ENCODE measurements around the gene C7orf25. TPM values are rescaled to one million over a fixed set of nuclear protein-coding genes. Genes with fewer than 3 reads are reported as not detected.

C7orf25 gene
- total RNA-seq, 4 donors from 2014 or later: 8.3 to 15.1 (median 11.3) TPM

DNA sequence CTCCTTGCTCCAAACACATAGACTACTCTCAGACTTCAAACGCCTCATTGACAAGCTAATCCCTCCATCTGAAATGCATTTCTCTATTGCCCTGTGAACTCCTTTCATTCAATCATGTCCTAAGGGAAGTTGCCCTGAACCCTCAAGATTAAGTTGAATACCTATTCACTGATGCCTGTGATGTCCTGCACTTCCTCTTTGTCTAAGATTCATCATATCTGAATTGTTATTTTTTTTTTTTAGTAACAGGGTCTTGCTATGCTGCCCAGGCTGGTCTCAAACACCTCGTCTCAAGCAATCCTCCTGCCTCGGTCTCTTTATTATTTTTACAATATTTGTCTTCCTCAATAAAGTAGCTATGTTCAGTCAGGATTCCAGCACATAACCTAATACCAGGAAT, 16.9 kb upstream of the C7orf25 start:
- H3K27me3 ChIP-seq: no peaks in the 10 kb centered on the region
- peaks cover 0 to 42% (median 3%) of the 10 kb centered on the region in 4 donors for H3K4me1 ChIP-seq
- H3K27ac ChIP-seq: no peak overlapping the region
- H3K36me3 ChIP-seq: peaks cover 0 to 38% (median 0%) of the 10 kb centered on the region in 3 donors
- no peak for DNase-seq
- H3K9me3 ChIP-seq: no peaks in the 10 kb centered on the region
- no peak overlapping the region for H3K4me3 ChIP-seq
- no peak for TF ChIP-seq POLR2A (IDR thresholded peaks at IDR 0.05)
- TF ChIP-seq, protein P1, sequence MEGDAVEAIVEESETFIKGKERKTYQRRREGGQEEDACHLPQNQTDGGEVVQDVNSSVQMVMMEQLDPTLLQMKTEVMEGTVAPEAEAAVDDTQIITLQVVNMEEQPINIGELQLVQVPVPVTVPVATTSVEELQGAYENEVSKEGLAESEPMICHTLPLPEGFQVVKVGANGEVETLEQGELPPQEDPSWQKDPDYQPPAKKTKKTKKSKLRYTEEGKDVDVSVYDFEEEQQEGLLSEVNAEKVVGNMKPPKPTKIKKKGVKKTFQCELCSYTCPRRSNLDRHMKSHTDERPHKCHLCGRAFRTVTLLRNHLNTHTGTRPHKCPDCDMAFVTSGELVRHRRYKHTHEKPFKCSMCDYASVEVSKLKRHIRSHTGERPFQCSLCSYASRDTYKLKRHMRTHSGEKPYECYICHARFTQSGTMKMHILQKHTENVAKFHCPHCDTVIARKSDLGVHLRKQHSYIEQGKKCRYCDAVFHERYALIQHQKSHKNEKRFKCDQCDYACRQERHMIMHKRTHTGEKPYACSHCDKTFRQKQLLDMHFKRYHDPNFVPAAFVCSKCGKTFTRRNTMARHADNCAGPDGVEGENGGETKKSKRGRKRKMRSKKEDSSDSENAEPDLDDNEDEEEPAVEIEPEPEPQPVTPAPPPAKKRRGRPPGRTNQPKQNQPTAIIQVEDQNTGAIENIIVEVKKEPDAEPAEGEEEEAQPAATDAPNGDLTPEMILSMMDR (IDR thresholded peaks at IDR 0.05): no peak

GRCh38 chr7:42926204-42926603, 14.3 kb upstream of the C7orf25 start:
- TF ChIP-seq POLR2A (IDR thresholded peaks at IDR 0.05): no peak
- TF ChIP-seq, protein P1 (IDR thresholded peaks at IDR 0.05): no peak
- Histone ChIP-seq H3K4me1 (peaks cover 0 to 33% (median 3%) of the 10 kb centered on the region in 4 donors), H3K36me3 (peaks cover 0 to 64% (median 0%) of the 10 kb centered on the region in 3 donors), H3K27me3 (no peaks in the 10 kb centered on the region), H3K9me3 (no peaks in the 10 kb centered on the region), H3K27ac (no peak overlapping the region), H3K4me3 (no peak overlapping the region)
- DNase-seq: no peak

DNA sequence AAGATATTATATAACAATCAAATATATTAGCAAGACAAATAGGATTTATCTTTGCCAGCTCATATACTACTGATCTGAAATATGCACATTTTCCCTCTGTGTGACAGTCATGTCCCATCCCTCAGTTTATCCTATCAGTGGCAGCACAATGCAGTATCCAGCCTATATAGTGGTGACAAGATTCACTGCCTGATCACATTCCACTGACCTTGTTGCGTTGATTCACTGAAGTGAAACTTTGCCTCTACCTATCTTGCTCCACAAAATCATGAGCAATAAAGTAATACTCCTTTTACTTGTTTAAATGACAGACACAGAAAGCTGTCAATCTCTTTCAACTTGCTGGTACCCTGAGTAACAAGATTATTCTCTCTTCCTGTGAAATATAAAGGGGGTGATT, 13.8 kb upstream of the C7orf25 start:
- Histone ChIP-seq H3K4me1 (peaks cover 0 to 29% (median 2%) of the 10 kb centered on the region in 4 donors), H3K4me3 (no peak overlapping the region), H3K9me3 (no peaks in the 10 kb centered on the region), H3K36me3 (peaks cover 0 to 70% (median 0%) of the 10 kb centered on the region in 3 donors), H3K27ac (no peak overlapping the region), H3K27me3 (no peaks in the 10 kb centered on the region)
- no peak for DNase-seq
- TF ChIP-seq, protein P1 (IDR thresholded peaks at IDR 0.05): no peak
- TF ChIP-seq POLR2A (IDR thresholded peaks at IDR 0.05): no peak

GRCh38 chr7:42924223-42924838, 12.5 kb upstream of the C7orf25 start:
- DNase-seq: no peak
- no peak overlapping the region for H3K4me3 ChIP-seq
- peaks cover 0 to 16% (median 0%) of the 10 kb centered on the region in 4 donors for H3K4me1 ChIP-seq
- peaks cover 0 to 82% (median 0%) of the 10 kb centered on the region in 3 donors for H3K36me3 ChIP-seq
- no peaks in the 10 kb centered on the region for H3K27me3 ChIP-seq
- H3K9me3 ChIP-seq: no peaks in the 10 kb centered on the region
- H3K27ac ChIP-seq: no peak overlapping the region
- TF ChIP-seq, protein P1 (IDR thresholded peaks at IDR 0.05): no peak
- no peak for TF ChIP-seq POLR2A (IDR thresholded peaks at IDR 0.05)

- no peak overlapping the region for H3K27ac ChIP-seq
- no peaks in the 10 kb centered on the region for H3K9me3 ChIP-seq
- peaks cover 0 to 96% (median 0%) of the 10 kb centered on the region in 3 donors for H3K36me3 ChIP-seq
- H3K4me3 ChIP-seq: no peak overlapping the region
- no peak for TF ChIP-seq POLR2A (IDR thresholded peaks at IDR 0.05)
- TF ChIP-seq, protein P1 (IDR thresholded peaks at IDR 0.05): no peak
- H3K27me3 ChIP-seq: no peaks in the 10 kb centered on the region
- H3K4me1 ChIP-seq: no peaks in the 10 kb centered on the region
- DNase-seq: no peak
These were observed 10.3 kb upstream of the C7orf25 start for GRCh38 chr7:42922017-42922753.
